Sigmoid colon (tissue), 4 donors: ENCODE data around the gene SHBG.

Experiments
- CTCF ChIP-seq, 4 experiments: fragments of 450-650 bp in 3 of 4; fragments of 200-600 bp in 1 of 4; IDR thresholded peaks; one replicate each; pipeline ENCODE4 v1.5.1; 2016 to 2019; ENCODE audit warnings: antibody characterized with exemption in 4 of 4, mild to moderate bottlenecking in 3 of 4, moderate library complexity in 2 of 4
- POLR2A ChIP-seq, 2 donors: fragments of 450-650 bp; IDR thresholded peaks; one replicate each; pipeline ENCODE4 v1.6.1; 2016; ENCODE audit warnings: antibody characterized with exemption in 2 of 2, mild to moderate bottlenecking in 2 of 2, moderate library complexity in 2 of 2
- POLR2AphosphoS5 ChIP-seq, 4 donors: sonication (generic); formaldehyde crosslinking; IDR thresholded peaks; one replicate each; pipeline ENCODE4 v1.6.1; 2017; ENCODE audit warnings: antibody characterized with exemption in 4 of 4

DNA sequence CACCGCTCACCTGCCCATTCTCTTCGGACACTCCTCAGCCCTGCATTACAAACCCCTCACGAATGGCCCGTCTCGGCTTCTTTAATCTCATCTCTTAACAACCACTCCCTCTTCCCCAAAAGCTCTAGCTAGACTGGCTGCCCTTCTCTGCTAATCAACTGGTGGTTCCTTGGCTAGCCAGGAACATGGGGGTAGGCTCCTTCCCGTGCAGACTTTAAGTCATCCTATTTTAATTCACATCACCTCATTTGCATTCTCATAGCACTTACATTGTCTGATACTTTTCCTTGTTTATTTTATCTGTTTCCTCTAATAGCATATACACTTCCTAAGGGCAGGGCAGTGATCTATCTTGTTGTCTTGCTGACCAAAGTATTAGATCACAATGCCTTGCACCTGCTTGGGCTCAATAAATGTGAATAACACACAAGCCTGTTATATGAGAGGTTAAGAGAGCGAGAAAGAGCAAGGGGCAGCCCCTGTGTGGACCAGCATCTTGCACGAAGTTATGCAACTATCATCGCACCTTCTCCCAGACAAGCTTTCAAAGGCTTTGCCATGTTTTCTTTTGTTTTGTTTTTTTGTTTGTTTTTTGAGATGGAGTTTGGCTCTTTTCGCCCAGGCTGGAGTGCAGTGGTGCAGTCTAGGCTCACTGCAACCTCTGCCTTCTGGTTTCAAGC lies 47.6 kb downstream of the SHBG start:
- TF ChIP-seq POLR2A (IDR thresholded peaks at IDR 0.05) (no peak), CTCF (IDR thresholded peaks at IDR 0.05) (no peak), POLR2AphosphoS5 (IDR thresholded peaks at IDR 0.05) (no peak)
